SU-DHL-6 (cell line): ENCODE results near the gene ASH1L.
"Not testable (repeated sequence)": the region's sequence is repeated elsewhere in the genome, so short reads cannot be mapped to it uniquely, and the experiment has no call there.

ENCODE experiments used
- CTCF ChIP-seq: fragments of 200-600 bp; sonication (generic); IDR thresholded peaks from one replicate; pipeline ENCODE4 v1.5.1; 2017; ENCODE audit warnings: antibody characterized with exemption, mild to moderate bottlenecking, low read length, moderate library complexity; ENCODE audit not compliant: insufficient read depth, poor library complexity, severe bottlenecking
- EZH2phosphoT487 ChIP-seq: fragments of 200-600 bp; sonication (generic), shearing (Covaris generic); conservative IDR thresholded peaks from 2 replicates; pipeline ENCODE4 v1.6.1; 2018; ENCODE audit warnings: mild to moderate bottlenecking, antibody characterized with exemption, low read length, moderate library complexity, mixed read lengths

DNA sequence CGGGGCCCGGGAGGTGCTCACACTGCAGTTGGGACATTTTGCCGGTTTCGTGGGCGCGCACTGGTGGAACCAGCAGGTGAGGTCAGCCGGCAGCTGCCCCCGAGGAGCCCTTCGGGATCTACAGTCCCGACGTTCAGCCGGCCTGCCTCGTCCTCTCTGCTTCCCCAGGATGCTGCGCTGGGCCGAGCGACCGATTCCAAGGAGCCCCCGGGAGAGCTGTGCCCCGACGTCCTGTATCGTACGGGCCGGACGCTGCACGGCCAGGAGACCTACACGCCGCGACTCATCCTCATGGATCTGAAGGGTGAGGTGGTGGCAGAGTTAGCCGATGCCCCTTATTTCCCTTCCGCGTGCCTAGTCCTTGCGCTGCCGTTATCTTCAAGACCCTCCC lies 47.6 kb upstream of the ASH1L start:
- not testable (repeated sequence) for TF ChIP-seq CTCF, EZH2phosphoT487
